ENCODE data around the gene RARB.

The RARB gene

GRCh38 chr3:25472731-25473130 lies 44.7 kb downstream of the RARB start:
- DNase-seq (ENCODE audit: low read depth), result no peak

GRCh38 chr3:25473246-25473645 lies 45.2 kb downstream of the RARB start:
- no peak for DNase-seq (ENCODE audit: low read depth)

- DNase-seq (ENCODE audit: low read depth), result no peak
Measured at GRCh38 chr3:25474052-25474451, 46.0 kb downstream of the RARB start.

GRCh38 chr3:25476639-25477038 lies 48.6 kb downstream of the RARB start:
- DNase-seq (ENCODE audit: low read depth), result no peak

- DNase-seq (ENCODE audit: low read depth), result no peak
Measured at GRCh38 chr3:25478211-25478757, 50.2 kb downstream of the RARB start.

- no peak for DNase-seq (ENCODE audit: low read depth)
Measured at GRCh38 chr3:25478964-25479726, 51.1 kb downstream of the RARB start.

- DNase-seq (ENCODE audit: low read depth), result no peak
Measured at GRCh38 chr3:25479727-25480010, 51.6 kb downstream of the RARB start.

GRCh38 chr3:25480811-25481210 lies 52.7 kb downstream of the RARB start:
- DNase-seq (ENCODE audit: low read depth), result no peak

- no peak for DNase-seq (ENCODE audit: low read depth)
Measured at GRCh38 chr3:25481386-25481785, 53.3 kb downstream of the RARB start.

- DNase-seq (ENCODE audit: low read depth), result no peak
Measured at GRCh38 chr3:25483456-25483855, 55.4 kb downstream of the RARB start.

- DNase-seq (ENCODE audit: low read depth), result no peak
Measured at GRCh38 chr3:25485673-25486072, 57.6 kb downstream of the RARB start.

GRCh38 chr3:25486932-25487331 lies 58.9 kb downstream of the RARB start:
- DNase-seq (ENCODE audit: low read depth), result no peak

- DNase-seq (ENCODE audit: low read depth), result no peak
Measured at GRCh38 chr3:25489858-25490593, 62.0 kb downstream of the RARB start.

- no peak for DNase-seq (ENCODE audit: low read depth)
Measured at GRCh38 chr3:25493246-25493645, 65.2 kb downstream of the RARB start.

GRCh38 chr3:25493786-25494185 lies 65.7 kb downstream of the RARB start:
- DNase-seq (ENCODE audit: low read depth), result peak; percentile 14

GRCh38 chr3:25495304-25495703 lies 67.2 kb downstream of the RARB start:
- DNase-seq (ENCODE audit: low read depth), result no peak

GRCh38 chr3:25495726-25496253 lies 67.7 kb downstream of the RARB start:
- no peak for DNase-seq (ENCODE audit: low read depth)

GRCh38 chr3:25497096-25497495 lies 69.0 kb downstream of the RARB start:
- no peak for DNase-seq (ENCODE audit: low read depth)

GRCh38 chr3:25500706-25501210 lies 72.7 kb downstream of the RARB start:
- no peak for DNase-seq (ENCODE audit: low read depth)

- DNase-seq (ENCODE audit: low read depth), result no peak
Measured at GRCh38 chr3:25502233-25502632, 74.2 kb downstream of the RARB start.

GRCh38 chr3:25503898-25504301 lies 75.8 kb downstream of the RARB start:
- no peak for DNase-seq (ENCODE audit: low read depth)

- no peak for DNase-seq (ENCODE audit: low read depth)
Measured at GRCh38 chr3:25505581-25505980, 77.5 kb downstream of the RARB start.

GRCh38 chr3:25507811-25508210 lies 79.7 kb downstream of the RARB start:
- no peak for DNase-seq (ENCODE audit: low read depth)
